ENCODE results near the gene OCSTAMP.

The OCSTAMP gene

DNA sequence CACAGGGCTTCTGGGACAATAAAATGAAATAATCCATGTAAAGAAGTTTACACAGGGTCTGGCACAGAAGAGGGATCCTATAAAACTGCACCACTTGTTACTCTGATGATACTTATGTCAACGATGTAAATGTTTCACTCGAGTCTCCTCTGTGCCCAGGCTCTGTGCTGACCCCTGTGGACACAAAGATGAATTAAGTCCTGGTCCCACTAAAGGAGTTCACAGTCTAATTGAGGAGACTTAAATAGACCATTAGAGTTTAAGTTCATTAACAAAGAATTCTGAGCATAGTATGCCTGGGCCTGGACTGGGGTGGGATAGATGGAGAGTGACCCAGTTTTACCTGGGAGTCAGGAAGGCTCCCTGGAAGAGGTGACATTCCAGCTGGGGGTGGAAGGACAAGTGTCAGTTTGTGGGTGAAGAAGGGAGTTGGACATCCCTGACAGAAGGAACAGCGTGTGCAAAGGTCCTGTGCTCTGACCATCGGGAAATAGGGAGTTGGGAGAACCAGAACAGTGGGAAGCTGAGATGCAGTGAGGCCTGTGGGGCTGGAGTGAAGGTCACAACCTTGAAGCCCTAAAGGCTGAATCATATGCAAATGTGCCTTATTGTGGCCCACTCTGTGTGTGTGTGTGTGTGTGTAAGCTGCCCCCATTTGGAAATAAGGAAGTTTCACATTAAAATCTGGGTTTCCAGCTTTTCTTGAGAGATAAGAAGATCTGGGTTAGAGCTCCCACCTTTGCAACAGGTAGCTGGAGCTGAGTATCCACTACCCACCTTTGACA lies 1.1 kb downstream of the OCSTAMP start:
- no CpG with 5 or more reads among the region's 4 CpGs for WGBS (ENCODE audit: extremely low coverage, insufficient coverage, low lambda C conversion rate)
- Histone ChIP-seq H3K27ac (ENCODE audit: low read depth, low read length) (no peak overlapping the region), H3K36me3 (ENCODE audit: control insufficient read depth, insufficient read depth, low read length) (no peaks in the 10 kb centered on the region)

GRCh38 chr20:46548688-46549087 lies 1.8 kb downstream of the OCSTAMP start:
- no peaks in the 10 kb centered on the region for H3K79me1 ChIP-seq (ENCODE audit: low read length)
- H3K27ac ChIP-seq (ENCODE audit: low read depth, low read length), result no peak overlapping the region

More for the DNA sequence above, 1.1 kb downstream of the OCSTAMP start:
- Histone ChIP-seq H3K18ac (ENCODE audit: low read length) (no peak overlapping the region), H2BK5ac (ENCODE audit: low read length) (no peak overlapping the region), H3K56ac (ENCODE audit: low read length) (no peak overlapping the region), H3K4me3 (ENCODE audit: low read length) (no peak overlapping the region), H3K23ac (ENCODE audit: low read length) (no peak overlapping the region), H3K4ac (ENCODE audit: low read depth, low read length) (no peak overlapping the region), H3K27me3 (ENCODE audit: insufficient read depth, low read length, poor library complexity) (no peaks in the 10 kb centered on the region), H3K9ac (ENCODE audit: low read length) (no peak overlapping the region), H3K79me2 (ENCODE audit: control insufficient read depth, insufficient read depth, low read length) (no peaks in the 10 kb centered on the region), H4K8ac (ENCODE audit: low read depth, low read length) (no peak overlapping the region), H2BK120ac (ENCODE audit: low read depth, low read length) (no peak overlapping the region), H4K5ac (ENCODE audit: low read length) (no peak overlapping the region), H3K4me1 (ENCODE audit: control insufficient read depth, low read depth, low read length) (peaks cover 2% of the 10 kb centered on the region), H2AK5ac (ENCODE audit: low read length) (no peak overlapping the region), H3K4me2 (ENCODE audit: low read length) (no peak overlapping the region), H2BK15ac (replicated peaks; ENCODE audit: low read depth) (no peak overlapping the region), H3K79me1 (ENCODE audit: low read length) (no peaks in the 10 kb centered on the region)
- DNase-seq, result no peak

DNA sequence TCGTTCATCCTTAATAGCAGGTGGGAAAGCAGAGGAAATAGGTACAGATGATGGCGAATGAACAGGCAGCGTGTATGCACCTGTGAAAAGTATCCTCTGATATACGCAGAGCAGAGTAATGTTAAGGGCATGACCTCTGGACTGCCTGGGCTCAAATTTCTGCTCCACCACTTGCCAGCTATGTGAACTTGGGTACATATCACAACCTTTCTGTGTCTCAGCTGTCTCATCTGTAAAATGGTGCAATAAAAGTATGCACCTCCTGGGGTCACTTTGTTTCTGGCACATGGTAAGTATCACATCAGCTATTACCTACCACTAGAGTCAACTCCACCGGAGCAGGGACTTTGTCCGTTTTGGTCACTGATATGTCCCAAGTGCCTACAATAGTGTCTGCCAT lies 2.5 kb downstream of the OCSTAMP start:
- H3K4me3 ChIP-seq (ENCODE audit: low read length), result no peak overlapping the region
- H3K4ac ChIP-seq (ENCODE audit: low read depth, low read length), result no peak overlapping the region
- H3K4me1 ChIP-seq (ENCODE audit: control insufficient read depth, low read depth, low read length), result peaks cover 2% of the 10 kb centered on the region
- H4K5ac ChIP-seq (ENCODE audit: low read length), result no peak overlapping the region
- no peak overlapping the region for H3K9ac ChIP-seq (ENCODE audit: low read length)
- no peaks in the 10 kb centered on the region for H3K27me3 ChIP-seq (ENCODE audit: insufficient read depth, low read length, poor library complexity)
- H3K36me3 ChIP-seq (ENCODE audit: control insufficient read depth, insufficient read depth, low read length), result no peaks in the 10 kb centered on the region
- no peak overlapping the region for H2BK120ac ChIP-seq (ENCODE audit: low read depth, low read length)
- DNase-seq, result no peak
- no peak overlapping the region for H3K18ac ChIP-seq (ENCODE audit: low read length)
- no peaks in the 10 kb centered on the region for H3K79me1 ChIP-seq (ENCODE audit: low read length)
- H2BK5ac ChIP-seq (ENCODE audit: low read length), result no peak overlapping the region
- H3K27ac ChIP-seq (ENCODE audit: low read depth, low read length), result no peak overlapping the region
- H3K23ac ChIP-seq (ENCODE audit: low read length), result no peak overlapping the region
- H2BK15ac ChIP-seq (replicated peaks; ENCODE audit: low read depth), result no peak overlapping the region
- no CpG with 5 or more reads among the region's 6 CpGs for WGBS (ENCODE audit: extremely low coverage, insufficient coverage, low lambda C conversion rate)
- no peak overlapping the region for H3K4me2 ChIP-seq (ENCODE audit: low read length)
- H4K8ac ChIP-seq (ENCODE audit: low read depth, low read length), result no peak overlapping the region
- H2AK5ac ChIP-seq (ENCODE audit: low read length), result no peak overlapping the region
- H3K56ac ChIP-seq (ENCODE audit: low read length), result no peak overlapping the region
- H3K79me2 ChIP-seq (ENCODE audit: control insufficient read depth, insufficient read depth, low read length), result no peaks in the 10 kb centered on the region

More at GRCh38 chr20:46548688-46549087, 1.8 kb downstream of the OCSTAMP start:
- no CpG with 5 or more reads among the region's 5 CpGs for WGBS (ENCODE audit: extremely low coverage, insufficient coverage, low lambda C conversion rate)
- no peaks in the 10 kb centered on the region for H3K27me3 ChIP-seq (ENCODE audit: insufficient read depth, low read length, poor library complexity)
- DNase-seq, result no peak
- H4K5ac ChIP-seq (ENCODE audit: low read length), result no peak overlapping the region
- no peak overlapping the region for H2BK15ac ChIP-seq (replicated peaks; ENCODE audit: low read depth)
- H3K18ac ChIP-seq (ENCODE audit: low read length), result no peak overlapping the region
- H3K4me1 ChIP-seq (ENCODE audit: control insufficient read depth, low read depth, low read length), result peaks cover 2% of the 10 kb centered on the region
- H3K4me2 ChIP-seq (ENCODE audit: low read length), result no peak overlapping the region
- H3K36me3 ChIP-seq (ENCODE audit: control insufficient read depth, insufficient read depth, low read length), result no peaks in the 10 kb centered on the region
- no peak overlapping the region for H3K4me3 ChIP-seq (ENCODE audit: low read length)
- no peak overlapping the region for H2AK5ac ChIP-seq (ENCODE audit: low read length)
- no peak overlapping the region for H3K23ac ChIP-seq (ENCODE audit: low read length)
- no peak overlapping the region for H3K56ac ChIP-seq (ENCODE audit: low read length)
- no peak overlapping the region for H2BK120ac ChIP-seq (ENCODE audit: low read depth, low read length)
- no peaks in the 10 kb centered on the region for H3K79me2 ChIP-seq (ENCODE audit: control insufficient read depth, insufficient read depth, low read length)
- no peak overlapping the region for H4K8ac ChIP-seq (ENCODE audit: low read depth, low read length)
- no peak overlapping the region for H3K9ac ChIP-seq (ENCODE audit: low read length)
- H2BK5ac ChIP-seq (ENCODE audit: low read length), result no peak overlapping the region
- no peak overlapping the region for H3K4ac ChIP-seq (ENCODE audit: low read depth, low read length)

- no peak for DNase-seq
- H3K18ac ChIP-seq (ENCODE audit: low read length), result no peak overlapping the region
Observed at GRCh38 chr20:46546936-46547335, 3.5 kb downstream of the OCSTAMP start.

DNA sequence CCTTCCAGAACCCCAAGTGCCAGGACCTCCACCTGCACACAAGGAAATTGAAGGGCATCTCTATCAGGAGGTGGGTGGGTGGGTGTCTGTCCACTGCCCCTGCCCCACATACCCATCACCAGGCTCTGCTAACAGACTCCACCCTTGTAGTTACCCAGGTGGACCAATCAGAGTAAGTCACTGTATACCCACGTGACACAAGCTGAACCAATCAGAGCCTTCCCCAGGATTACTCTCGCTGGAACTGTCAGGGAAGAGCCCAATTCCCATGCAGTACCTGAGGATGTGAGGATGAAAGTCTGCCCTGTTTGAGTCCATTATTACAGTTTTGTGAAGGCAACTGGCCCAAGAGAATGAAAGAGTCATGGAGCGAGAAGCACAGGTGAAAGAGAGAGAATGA lies 4.2 kb downstream of the OCSTAMP start:
- Histone ChIP-seq H3K79me2 (ENCODE audit: control insufficient read depth, insufficient read depth, low read length) (no peaks in the 10 kb centered on the region), H4K8ac (ENCODE audit: low read depth, low read length) (no peak overlapping the region), H3K56ac (ENCODE audit: low read length) (no peak overlapping the region), H3K79me1 (ENCODE audit: low read length) (no peaks in the 10 kb centered on the region), H3K27ac (ENCODE audit: low read depth, low read length) (no peak overlapping the region), H4K5ac (ENCODE audit: low read length) (no peak overlapping the region), H2BK15ac (replicated peaks; ENCODE audit: low read depth) (no peak overlapping the region), H3K27me3 (ENCODE audit: insufficient read depth, low read length, poor library complexity) (no peaks in the 10 kb centered on the region), H3K4me3 (ENCODE audit: low read length) (no peak overlapping the region), H3K4ac (ENCODE audit: low read depth, low read length) (no peak overlapping the region), H3K9ac (ENCODE audit: low read length) (no peak overlapping the region), H3K18ac (ENCODE audit: low read length) (no peak overlapping the region), H3K36me3 (ENCODE audit: control insufficient read depth, insufficient read depth, low read length) (no peaks in the 10 kb centered on the region), H3K23ac (ENCODE audit: low read length) (no peak overlapping the region), H3K4me1 (ENCODE audit: control insufficient read depth, low read depth, low read length) (no peaks in the 10 kb centered on the region), H3K4me2 (ENCODE audit: low read length) (no peak overlapping the region), H2BK120ac (ENCODE audit: low read depth, low read length) (no peak overlapping the region), H2BK5ac (ENCODE audit: low read length) (no peak overlapping the region), H2AK5ac (ENCODE audit: low read length) (no peak overlapping the region)
- no CpG with 5 or more reads among the region's 3 CpGs for WGBS (ENCODE audit: extremely low coverage, insufficient coverage, low lambda C conversion rate)
- DNase-seq, result peak; percentile 21

More at GRCh38 chr20:46546936-46547335, 3.5 kb downstream of the OCSTAMP start:
- no peak overlapping the region for H3K23ac ChIP-seq (ENCODE audit: low read length)
- no CpG with 5 or more reads among the region's 6 CpGs for WGBS (ENCODE audit: extremely low coverage, insufficient coverage, low lambda C conversion rate)
- H2BK5ac ChIP-seq (ENCODE audit: low read length), result no peak overlapping the region
- no peak overlapping the region for H2AK5ac ChIP-seq (ENCODE audit: low read length)
- H4K8ac ChIP-seq (ENCODE audit: low read depth, low read length), result no peak overlapping the region
- no peak overlapping the region for H3K56ac ChIP-seq (ENCODE audit: low read length)
- no peak overlapping the region for H3K4me2 ChIP-seq (ENCODE audit: low read length)
- no peak overlapping the region for H2BK15ac ChIP-seq (replicated peaks; ENCODE audit: low read depth)
- H2BK120ac ChIP-seq (ENCODE audit: low read depth, low read length), result no peak overlapping the region
- peaks cover under 1% of the 10 kb centered on the region for H3K4me1 ChIP-seq (ENCODE audit: control insufficient read depth, low read depth, low read length)
- no peaks in the 10 kb centered on the region for H3K36me3 ChIP-seq (ENCODE audit: control insufficient read depth, insufficient read depth, low read length)
- H3K79me1 ChIP-seq (ENCODE audit: low read length), result no peaks in the 10 kb centered on the region
- H3K9ac ChIP-seq (ENCODE audit: low read length), result no peak overlapping the region
- H4K5ac ChIP-seq (ENCODE audit: low read length), result no peak overlapping the region
- no peak overlapping the region for H3K4me3 ChIP-seq (ENCODE audit: low read length)
- H3K79me2 ChIP-seq (ENCODE audit: control insufficient read depth, insufficient read depth, low read length), result no peaks in the 10 kb centered on the region
- no peak overlapping the region for H3K4ac ChIP-seq (ENCODE audit: low read depth, low read length)
- H3K27ac ChIP-seq (ENCODE audit: low read depth, low read length), result no peak overlapping the region
- no peaks in the 10 kb centered on the region for H3K27me3 ChIP-seq (ENCODE audit: insufficient read depth, low read length, poor library complexity)

DNA sequence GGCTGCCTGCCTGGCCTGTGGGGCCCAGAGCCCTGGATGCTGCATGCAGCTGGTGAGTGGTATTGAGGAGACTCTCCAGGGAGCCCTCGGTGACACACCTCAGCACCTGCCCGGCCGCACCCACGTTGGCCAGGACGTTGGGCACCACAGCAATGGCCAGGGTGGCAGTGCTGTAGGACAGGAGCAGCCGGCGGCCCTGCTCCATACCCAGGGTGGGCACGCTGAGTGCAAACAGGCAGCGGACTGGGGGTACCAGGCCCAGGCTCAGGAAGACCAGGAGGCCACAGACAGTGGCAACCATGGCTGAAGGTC lies 4.7 kb downstream of the OCSTAMP start:
- Histone ChIP-seq H2BK5ac (ENCODE audit: low read length) (no peak overlapping the region), H2BK15ac (replicated peaks; ENCODE audit: low read depth) (no peak overlapping the region), H3K27me3 (ENCODE audit: insufficient read depth, low read length, poor library complexity) (no peaks in the 10 kb centered on the region), H2BK120ac (ENCODE audit: low read depth, low read length) (no peak overlapping the region), H3K4me2 (ENCODE audit: low read length) (no peak overlapping the region), H3K79me2 (ENCODE audit: control insufficient read depth, insufficient read depth, low read length) (no peaks in the 10 kb centered on the region), H3K18ac (ENCODE audit: low read length) (no peak overlapping the region), H4K5ac (ENCODE audit: low read length) (no peak overlapping the region), H3K9ac (ENCODE audit: low read length) (no peak overlapping the region), H3K36me3 (ENCODE audit: control insufficient read depth, insufficient read depth, low read length) (no peaks in the 10 kb centered on the region), H3K4me3 (ENCODE audit: low read length) (no peak overlapping the region), H3K4me1 (ENCODE audit: control insufficient read depth, low read depth, low read length) (no peaks in the 10 kb centered on the region), H3K4ac (ENCODE audit: low read depth, low read length) (no peak overlapping the region), H3K79me1 (ENCODE audit: low read length) (no peaks in the 10 kb centered on the region), H2AK5ac (ENCODE audit: low read length) (no peak overlapping the region), H3K56ac (ENCODE audit: low read length) (no peak overlapping the region), H3K23ac (ENCODE audit: low read length) (no peak overlapping the region), H3K27ac (ENCODE audit: low read depth, low read length) (no peak overlapping the region), H4K8ac (ENCODE audit: low read depth, low read length) (no peak overlapping the region)
- WGBS (ENCODE audit: extremely low coverage, insufficient coverage, low lambda C conversion rate), result no CpG with 5 or more reads among the region's 9 CpGs
- DNase-seq, result no peak
